Heart left ventricle (tissue), 16 donors: ENCODE results near the gene VAT1L. TPM values are rescaled to one million over a fixed set of nuclear protein-coding genes. Genes with fewer than 3 reads are reported as not detected.
"Not testable (repeated sequence)": the region's sequence is repeated elsewhere in the genome, so short reads cannot be mapped to it uniquely, and the experiment has no call there.

Source experiments
- ATAC-seq, 4 donors: fragments of 200-7000 bp; cut with Tn5 transposase; one replicate each; pipeline ENCODE4 v1.9.1; 2020 to 2022; ENCODE audit warnings: moderate library complexity in 4 of 4, mild to moderate bottlenecking in 3 of 4, moderate number of reproducible peaks in 1 of 4
- DNase-seq, 5 donors: peaks; one replicate each; pipeline ENCODE4 v3.0.0-alpha.2; 2020
- H3K27ac ChIP-seq, 12 donors: fragments of 200-600 bp; sonication (generic) in 4 of 12; one replicate each; pipeline versions ENCODE4 v1.5.0 to v1.8.0; 2016 to 2022; ENCODE audit warnings: mild to moderate bottlenecking in 2 of 12
- H3K27me3 ChIP-seq, 9 donors: fragments of 200-600 bp; sonication (generic) in 2 of 9; one replicate each; pipeline versions ENCODE4 v1.5.1 to v1.8.0; 2016 to 2022; ENCODE audit warnings: mild to moderate bottlenecking in 3 of 9
- H3K36me3 ChIP-seq, 9 donors: fragments of 200-600 bp; sonication (generic) in 2 of 9; one replicate each; pipeline versions ENCODE4 v1.5.0 to v1.8.0; 2018 to 2022; ENCODE audit warnings: mild to moderate bottlenecking in 2 of 9
- H3K4me1 ChIP-seq, 12 donors: fragments of 200-600 bp; sonication (generic) in 4 of 12; one replicate each; pipeline versions ENCODE4 v1.5.0 to v1.8.0; 2016 to 2022; ENCODE audit warnings: mild to moderate bottlenecking in 3 of 12
- H3K4me3 ChIP-seq, 12 donors: fragments of 200-600 bp; sonication (generic) in 4 of 12; one replicate each; pipeline versions ENCODE4 v1.5.0 to v1.8.0; 2017 to 2022; ENCODE audit warnings: mild to moderate bottlenecking in 9 of 12, moderate library complexity in 4 of 12
- H3K9me3 ChIP-seq, 12 donors: fragments of 200-600 bp; sonication (generic) in 4 of 12; one replicate each; pipeline versions ENCODE4 v1.5.0 to v1.8.0; 2016 to 2022; ENCODE audit warnings: mild to moderate bottlenecking in 1 of 12
- POLR2A ChIP-seq, 2 donors: fragments of 450-650 bp; IDR thresholded peaks; one replicate each; pipeline ENCODE4 v1.6.1; 2017; ENCODE audit warnings: antibody characterized with exemption in 2 of 2, mild to moderate bottlenecking in 2 of 2, moderate library complexity in 2 of 2
- WGBS, 4 donors: extraction: QIAGEN DNeasy Blood & Tissue Kit in 2 of 4; methylation state at CpG; one replicate each; pipeline versions ENCODE4 v1.1.5 to v1.1.7; 2013 to 2018; 5-methylcytosine and 5-hydroxymethylcytosine counted together
- intact Hi-C, 10 donors: fragments of 100-400 bp; cut with DNase I; formaldehyde crosslinking; loops; one replicate each; pipeline versions ENCODE4 v1.11.1 to v1.14.2; 2022
- polyA plus RNA-seq, 2 donors: library from polyadenylated mRNA; stranded (reverse); fragments of 200-250 nt; gene quantifications; one replicate each; pipeline ENCODE4 v1.2.3, GENCODE V29; 2013
- total RNA-seq, 9 donors: library from RNA; depleted of rRNA in 2 of 9; stranded (reverse); fragments of >200 nt in 2 of 9; fragmentation: NEBNext Ultra II Directional in 3 of 9; extraction: Animal tissue kit (Norgen Biotek cat#: 25700) in 3 of 9; gene quantifications; one replicate each; pipeline versions ENCODE4 v1.1.0 to v1.2.4, GENCODE V29; 2016 to 2023
- TF ChIP-seq, protein P1 (sequence below), 12 donors: fragments of 200-600 bp; sonication (generic) in 4 of 12; IDR thresholded peaks; one replicate each; pipeline versions ENCODE4 v1.5.0 to v1.8.0; 2018 to 2022; ENCODE audit warnings: antibody characterized with exemption in 12 of 12, mild to moderate bottlenecking in 5 of 12
- donor health status: ischemic (EF 13 %, LVEDD 7.1; RV severe dilation, severe dysfunction).
- donor health status: healthy with polysubstance abuse.
- donor health status: DM: no; HTN: yes; CAD: no.
- donor health status: DM: no; HTN: no; CAD: no.
- donor health status: ischemic (EF 25% LVEDD 6.9; RV normal size, moderate dysfunction).
- donor health status: ischemic (EF 25% LVEDD 5.7; RV mildly dilated, moderate dysfunction).
- donor health status: healthy.
- donor health status: DM: yes; HTN: yes; CAD: no.
- donor health status: ischemic (EF 35%, LVEDD 5.7; RV mildly dilated, moderate dysfunction).
- donor health status: nonischemic (EF 11% LVEDD 7.7; RV severe dilation, severe dysfunction).
- donor health status: DM: yes; HTN: yes; CAD: no.
- donor health status: PGD.
- donor health status: ischemic (EF 29% LVEDD 5.4; RV normal size, mild dysfunction).
- donor health status: nonischemic (EF 23%, LVEDD 6.1; RV moderate dilation, normal function).

Gene VAT1L
- total and polyA plus RNA-seq, 11 donors: 0.32 to 57.5 (median 11.0) TPM

DNA sequence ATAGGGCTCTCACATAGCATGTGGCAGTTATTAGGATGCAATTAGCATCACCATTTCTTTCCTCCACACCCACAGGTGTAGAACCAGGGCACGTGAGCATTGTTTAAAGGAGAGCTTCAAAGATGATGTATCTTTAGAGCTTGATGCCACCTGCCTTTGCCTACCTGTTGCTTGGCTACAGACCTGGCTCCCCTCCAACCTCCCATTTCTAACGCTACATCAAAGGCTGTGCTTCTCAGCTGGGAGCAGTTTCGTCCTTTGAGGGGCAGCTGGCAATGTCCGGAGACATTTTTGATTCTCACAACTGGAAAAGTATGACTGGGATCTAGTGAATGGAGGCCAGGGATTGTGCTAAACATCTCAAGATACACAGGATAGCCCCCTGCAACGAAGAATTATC lies 155.4 kb downstream of the VAT1L start:
- ATAC-seq: no peak

DNA sequence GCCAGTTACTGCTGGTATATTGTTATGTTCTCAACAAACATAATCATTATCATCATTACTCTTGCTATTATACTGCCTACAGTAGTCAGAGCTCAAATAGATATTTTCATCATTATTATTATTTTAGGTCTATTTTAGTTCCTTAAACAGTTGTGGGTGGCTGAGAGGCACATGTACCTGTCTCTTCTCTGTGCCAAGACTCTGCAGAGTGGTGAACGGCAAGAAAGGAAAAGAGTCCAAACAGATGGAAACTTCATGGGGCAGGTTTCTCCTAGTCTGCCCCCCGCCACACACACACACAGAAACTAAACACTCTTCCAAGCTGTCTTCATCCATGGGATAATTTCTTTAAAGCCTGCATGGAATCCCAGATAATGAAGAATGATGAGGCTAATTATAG lies 156.3 kb downstream of the VAT1L start:
- TF ChIP-seq POLR2A (IDR thresholded peaks at IDR 0.05): no peak
- TF ChIP-seq, protein P1, sequence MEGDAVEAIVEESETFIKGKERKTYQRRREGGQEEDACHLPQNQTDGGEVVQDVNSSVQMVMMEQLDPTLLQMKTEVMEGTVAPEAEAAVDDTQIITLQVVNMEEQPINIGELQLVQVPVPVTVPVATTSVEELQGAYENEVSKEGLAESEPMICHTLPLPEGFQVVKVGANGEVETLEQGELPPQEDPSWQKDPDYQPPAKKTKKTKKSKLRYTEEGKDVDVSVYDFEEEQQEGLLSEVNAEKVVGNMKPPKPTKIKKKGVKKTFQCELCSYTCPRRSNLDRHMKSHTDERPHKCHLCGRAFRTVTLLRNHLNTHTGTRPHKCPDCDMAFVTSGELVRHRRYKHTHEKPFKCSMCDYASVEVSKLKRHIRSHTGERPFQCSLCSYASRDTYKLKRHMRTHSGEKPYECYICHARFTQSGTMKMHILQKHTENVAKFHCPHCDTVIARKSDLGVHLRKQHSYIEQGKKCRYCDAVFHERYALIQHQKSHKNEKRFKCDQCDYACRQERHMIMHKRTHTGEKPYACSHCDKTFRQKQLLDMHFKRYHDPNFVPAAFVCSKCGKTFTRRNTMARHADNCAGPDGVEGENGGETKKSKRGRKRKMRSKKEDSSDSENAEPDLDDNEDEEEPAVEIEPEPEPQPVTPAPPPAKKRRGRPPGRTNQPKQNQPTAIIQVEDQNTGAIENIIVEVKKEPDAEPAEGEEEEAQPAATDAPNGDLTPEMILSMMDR (IDR thresholded peaks at IDR 0.05): no peak
- H3K27ac ChIP-seq: no peak overlapping the region
- no peak for ATAC-seq
- intact Hi-C loops: no loop called here
- H3K4me1 ChIP-seq: peaks cover 0 to 9% (median 0%) of the 10 kb centered on the region in 12 donors
- no peak for DNase-seq
- H3K9me3 ChIP-seq: no peaks in the 10 kb centered on the region
- H3K36me3 ChIP-seq: no peaks in the 10 kb centered on the region
- 51 to 61% (median 60%) methylated on average over 2 of the region's 2 CpGs for WGBS, 4 donors
- H3K4me3 ChIP-seq: no peak overlapping the region
- H3K27me3 ChIP-seq: peaks cover 0 to 6% (median 0%) of the 10 kb centered on the region in 9 donors

More for the DNA sequence above, 155.4 kb downstream of the VAT1L start:
- TF ChIP-seq, protein P1 (IDR thresholded peaks at IDR 0.05): no peak
- no peak for TF ChIP-seq POLR2A (IDR thresholded peaks at IDR 0.05)
- Histone ChIP-seq H3K36me3 (no peaks in the 10 kb centered on the region), H3K4me3 (no peak overlapping the region), H3K4me1 (peaks cover 0 to 9% (median 0%) of the 10 kb centered on the region in 12 donors), H3K9me3 (no peaks in the 10 kb centered on the region), H3K27me3 (no peaks in the 10 kb centered on the region), H3K27ac (no peak overlapping the region)
- intact Hi-C loops: no loop called here
- no peak for DNase-seq
- WGBS, 4 donors: 77 to 86% (median 79%) methylated on average over 5 of the region's 5 CpGs

DNA sequence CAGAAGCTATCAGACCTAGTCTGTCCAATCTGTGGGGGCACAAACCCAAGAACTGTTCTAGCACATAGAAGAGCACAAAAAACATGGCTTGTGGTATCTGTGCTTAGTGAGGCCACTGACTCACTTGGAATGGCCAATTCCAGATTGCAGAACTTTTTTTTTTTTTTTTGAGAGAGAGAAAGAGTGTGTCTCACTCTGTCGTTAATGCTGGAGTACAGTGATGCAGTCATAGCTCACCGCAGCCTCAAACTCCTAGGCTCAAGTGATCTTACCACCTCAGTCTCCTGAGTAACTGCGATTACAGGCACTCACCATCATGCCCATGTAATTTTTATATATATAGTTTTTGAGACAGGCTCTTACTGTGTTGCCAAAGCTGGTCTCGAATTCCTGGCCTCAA lies 156.8 kb downstream of the VAT1L start:
- Histone ChIP-seq H3K9me3 (no peaks in the 10 kb centered on the region), H3K4me3 (no peak overlapping the region), H3K27ac (no peak overlapping the region), H3K4me1 (peaks cover 0 to 9% (median 0%) of the 10 kb centered on the region in 12 donors), H3K36me3 (no peaks in the 10 kb centered on the region), H3K27me3 (peaks cover 0 to 7% (median 0%) of the 10 kb centered on the region in 9 donors)
- ATAC-seq: no peak
- intact Hi-C loops: no loop called here
- no peak for DNase-seq
- TF ChIP-seq, protein P1 (IDR thresholded peaks at IDR 0.05): no peak
- no peak for TF ChIP-seq POLR2A (IDR thresholded peaks at IDR 0.05)
- 71 to 85% (median 81%) methylated on average over 4 of the region's 4 CpGs for WGBS, 4 donors

DNA sequence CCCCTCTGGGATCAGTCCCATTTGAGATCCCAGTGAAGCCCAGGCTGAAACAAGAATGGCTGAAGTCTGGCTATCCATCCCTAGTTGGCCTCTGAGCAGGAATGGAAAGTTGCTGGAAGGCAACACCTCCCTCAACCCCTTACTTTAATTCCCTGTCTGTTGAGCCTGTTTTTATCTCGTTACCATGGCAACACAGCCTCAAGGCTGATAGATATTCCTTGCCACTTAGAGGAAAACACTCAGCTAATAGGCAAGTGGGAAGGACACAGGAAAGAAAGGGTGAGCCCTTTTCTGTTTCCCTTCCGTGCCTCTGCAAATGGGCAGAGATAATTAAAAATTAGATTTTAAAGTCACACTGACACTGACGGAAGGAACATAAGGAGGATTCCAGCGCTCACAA lies 158.5 kb downstream of the VAT1L start:
- WGBS, 4 donors: 37 to 50% (median 40%) methylated on average over 4 of the region's 4 CpGs
- DNase-seq (no peak), ATAC-seq (no peak)
- Histone ChIP-seq H3K27ac (no peak overlapping the region), H3K9me3 (no peaks in the 10 kb centered on the region), H3K36me3 (no peaks in the 10 kb centered on the region), H3K4me1 (peaks cover 0 to 9% (median 0%) of the 10 kb centered on the region in 12 donors), H3K27me3 (peaks cover 0 to 7% (median 0%) of the 10 kb centered on the region in 9 donors), H3K4me3 (no peak overlapping the region)
- intact Hi-C loops: no loop called here
- TF ChIP-seq, protein P1 (IDR thresholded peaks at IDR 0.05): no peak
- no peak for TF ChIP-seq POLR2A (IDR thresholded peaks at IDR 0.05)

DNA sequence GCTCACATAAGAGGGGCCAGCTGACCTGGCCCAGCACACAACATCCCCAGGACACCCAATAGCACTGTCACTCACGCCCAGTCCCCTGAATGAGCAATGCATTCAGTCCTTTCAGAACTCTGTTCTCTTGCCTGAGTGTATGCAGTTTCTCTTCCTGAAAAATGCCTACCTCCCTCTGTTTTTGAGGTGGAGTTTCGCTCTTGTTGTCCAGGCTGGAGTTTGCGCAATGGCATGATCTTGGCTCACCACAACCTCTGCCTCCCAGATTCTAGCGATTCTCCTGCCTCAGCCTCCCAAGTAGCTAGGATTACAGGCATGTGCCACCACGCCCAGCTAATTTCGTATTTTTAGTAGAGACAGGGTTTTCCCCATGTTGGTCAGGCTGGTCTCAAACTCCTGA lies 159.2 kb downstream of the VAT1L start:
- H3K4me3 ChIP-seq, DNase-seq, H3K36me3 ChIP-seq, H3K4me1 ChIP-seq, ATAC-seq, H3K27ac ChIP-seq, H3K9me3 ChIP-seq, intact Hi-C loops, H3K27me3 ChIP-seq: not testable (repeated sequence)
- 85 to 92% (median 89%) methylated on average over 6 of the region's 6 CpGs for WGBS, 4 donors
